Astrocyte of the spinal cord (primary cell): ENCODE results near the gene ARHGAP25.
A peak's percentile ranks its signal among the peaks of the same experiment; 100 is the strongest.

Experiments
- DNase-seq: peaks from one replicate; pipeline ENCODE4 v3.0.0; 2011; ENCODE audit warnings: low read depth, low spot score
- H3K4me3 ChIP-seq: 2 replicates; pipeline ENCODE4 v1.5.1; 2011; ENCODE audit warnings: low read depth, mild to moderate bottlenecking, low read length, moderate library complexity
- CTCF ChIP-seq: IDR thresholded peaks from 2 replicates; pipeline ENCODE4 v1.5.1; 2012; ENCODE audit warnings: low read depth, mild to moderate bottlenecking, low read length, inconsistent platforms
- in situ Hi-C: cut with HindIII; loops from 2 replicates; pipeline ENCODE4 v1.10.0; 2017; ENCODE audit warnings: low sequenced_read_pairs

ARHGAP25 gene

DNA sequence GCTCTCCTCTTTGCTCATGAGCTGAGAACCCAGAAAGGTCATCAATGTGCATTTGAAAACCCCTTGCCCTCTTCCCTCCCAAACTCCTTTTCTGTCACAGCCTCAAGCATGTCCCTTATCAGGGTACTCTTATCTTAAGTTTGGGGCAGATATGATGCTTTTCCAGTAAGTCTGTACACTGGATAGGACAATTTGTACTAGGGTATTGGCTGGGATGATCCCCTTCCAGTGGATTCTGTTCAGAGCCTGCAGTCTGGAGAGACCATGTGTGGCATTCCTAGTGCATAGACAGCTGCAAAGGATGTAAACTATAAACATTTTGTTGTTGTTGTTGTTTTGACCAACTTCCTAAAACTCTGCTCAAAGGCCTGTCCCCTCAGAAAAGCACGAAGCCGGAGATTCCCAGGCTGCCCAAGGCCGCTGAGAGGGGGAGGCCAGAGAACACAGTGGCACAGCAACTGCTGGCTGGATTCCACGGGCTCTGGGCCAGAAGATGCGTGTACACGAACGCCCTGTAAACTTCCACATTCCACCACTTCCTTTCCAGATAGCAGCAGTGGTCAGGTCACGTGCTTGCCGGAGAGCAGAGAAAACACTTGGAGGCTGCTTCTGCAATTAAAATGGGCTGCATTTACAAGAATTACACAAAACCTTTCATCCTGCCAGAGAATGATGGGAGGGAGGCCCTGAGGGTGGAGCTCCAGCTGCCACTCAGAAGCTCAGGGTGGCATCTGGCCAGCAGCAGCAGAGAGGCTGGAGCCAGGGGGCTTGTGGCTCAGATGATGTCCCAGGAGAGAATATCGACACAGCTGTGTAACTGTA is 94.5 kb downstream of the ARHGAP25 start:
- no peak overlapping the region for H3K4me3 ChIP-seq
- DNase-seq, result peak; percentile 88
- no peak for TF ChIP-seq CTCF
- in situ Hi-C loops, result no loop called here

DNA sequence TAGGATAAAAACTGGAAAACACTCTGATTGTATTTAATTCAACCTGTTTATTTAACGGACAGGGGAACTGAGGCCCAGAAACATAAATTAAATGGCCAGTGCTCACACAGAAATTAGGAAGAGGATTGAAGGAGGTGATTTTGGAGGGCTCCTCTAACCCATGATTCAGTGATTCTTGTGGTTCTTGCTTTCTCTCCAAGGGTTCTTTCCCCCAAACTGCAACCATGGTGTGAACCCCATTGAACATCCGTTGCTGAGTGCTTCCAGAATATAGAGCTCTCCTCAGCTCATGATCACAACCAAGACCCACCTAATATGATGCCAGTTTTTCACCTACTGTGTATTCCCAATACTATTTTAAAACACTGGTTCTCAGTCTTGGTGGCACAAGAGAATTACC is 95.1 kb downstream of the ARHGAP25 start:
- in situ Hi-C loops, result no loop called here
- H3K4me3 ChIP-seq, result no peak overlapping the region
- no peak for TF ChIP-seq CTCF
- DNase-seq, result no peak

GRCh38 chr2:68831686-68832232 is 97.1 kb downstream of the ARHGAP25 start:
- peak; percentile 79 for DNase-seq
- in situ Hi-C loops, result no loop called here
- H3K4me3 ChIP-seq, result no peak overlapping the region
- TF ChIP-seq CTCF, result no peak

- in situ Hi-C loops, result no loop called here
- H3K4me3 ChIP-seq, result no peak overlapping the region
- TF ChIP-seq CTCF, result no peak
- peak; percentile 56 for DNase-seq
Observed at GRCh38 chr2:68832233-68832869, 97.7 kb downstream of the ARHGAP25 start.

- DNase-seq, result no peak
- in situ Hi-C loops, result no loop called here
- no peak for TF ChIP-seq CTCF
- no peak overlapping the region for H3K4me3 ChIP-seq
Observed at GRCh38 chr2:68833162-68833561, 98.6 kb downstream of the ARHGAP25 start.

DNA sequence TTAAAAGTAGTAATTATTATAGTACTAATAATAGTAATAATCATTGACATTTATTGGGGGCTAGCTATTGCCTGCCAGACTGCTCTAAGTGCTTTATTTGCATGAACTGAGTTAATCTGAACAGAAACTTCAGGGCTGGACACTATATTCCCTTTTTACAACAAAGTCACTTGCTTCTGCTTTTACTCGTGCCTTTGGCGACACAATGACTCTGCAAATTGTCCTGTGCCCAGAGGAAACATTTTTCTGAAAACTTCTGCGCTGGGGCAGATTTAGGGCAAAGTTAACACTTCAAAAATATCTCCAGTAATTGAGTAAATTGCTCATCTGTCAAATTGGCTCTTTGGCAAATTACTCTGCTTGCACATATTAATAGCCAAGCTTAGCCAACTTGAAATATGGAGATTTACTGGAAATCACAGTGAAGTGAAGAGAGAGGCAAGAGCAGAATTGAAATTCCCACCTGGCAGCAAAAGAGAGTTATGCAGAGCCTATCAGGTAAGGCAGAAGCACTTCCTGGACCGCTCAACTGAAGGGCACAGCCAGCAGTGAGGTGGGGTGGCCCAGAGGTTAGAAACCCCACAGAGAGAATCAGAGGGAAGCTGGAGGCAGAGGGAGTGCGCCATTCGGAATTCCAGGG is 100.2 kb downstream of the ARHGAP25 start:
- no peak for DNase-seq
- in situ Hi-C loops, result no loop called here
- H3K4me3 ChIP-seq, result no peak overlapping the region
- no peak for TF ChIP-seq CTCF
